GM18505 (cell line): ENCODE results near the gene SMIM21.

Experiments used
- ATAC-seq: cut with Tn5 transposase; IDR thresholded peaks from one replicate; pipeline ENCODE4 v1.9.1; 2021; ENCODE audit not compliant: unreplicated experiment
- POLR2A ChIP-seq: IDR thresholded peaks from 4 replicates; pipeline ENCODE4 v1.6.1; 2011; ENCODE audit warnings: borderline replicate concordance; ENCODE audit not compliant: insufficient read depth, insufficient read length; ENCODE audit errors: extremely low read depth

The SMIM21 gene

GRCh38 chr18:75408554-75409506 lies 18.7 kb downstream of the SMIM21 start:
- TF ChIP-seq POLR2A = no peak
- no peak for ATAC-seq

GRCh38 chr18:75407468-75408437 lies 19.8 kb downstream of the SMIM21 start:
- TF ChIP-seq POLR2A = no peak
- no peak for ATAC-seq

- no peak for ATAC-seq
Observed at GRCh38 chr18:75406491-75407445, 20.7 kb downstream of the SMIM21 start.

GRCh38 chr18:75405351-75405750 lies 22.2 kb downstream of the SMIM21 start:
- TF ChIP-seq POLR2A = no peak
- ATAC-seq = no peak

More at GRCh38 chr18:75406491-75407445, 20.7 kb downstream of the SMIM21 start:
- TF ChIP-seq POLR2A = no peak

- no peak for TF ChIP-seq POLR2A
Observed at GRCh38 chr18:75400366-75400765, 27.1 kb downstream of the SMIM21 start.

GRCh38 chr18:75395137-75395536 lies 32.4 kb downstream of the SMIM21 start:
- no peak for ATAC-seq
- no peak for TF ChIP-seq POLR2A

More at GRCh38 chr18:75400366-75400765, 27.1 kb downstream of the SMIM21 start:
- ATAC-seq = no peak

GRCh38 chr18:75393721-75394120 lies 33.8 kb downstream of the SMIM21 start:
- no peak for TF ChIP-seq POLR2A
- no peak for ATAC-seq

- TF ChIP-seq POLR2A = no peak
Observed at GRCh38 chr18:75392226-75392578, 35.3 kb downstream of the SMIM21 start.

GRCh38 chr18:75391279-75392225 lies 36.0 kb downstream of the SMIM21 start:
- no peak for TF ChIP-seq POLR2A
- no peak for ATAC-seq

More at GRCh38 chr18:75392226-75392578, 35.3 kb downstream of the SMIM21 start:
- no peak for ATAC-seq

- ATAC-seq = no peak
Observed at GRCh38 chr18:75390854-75391253, 36.6 kb downstream of the SMIM21 start.

GRCh38 chr18:75384144-75384543 lies 43.4 kb downstream of the SMIM21 start:
- TF ChIP-seq POLR2A = no peak
- no peak for ATAC-seq

More at GRCh38 chr18:75390854-75391253, 36.6 kb downstream of the SMIM21 start:
- no peak for TF ChIP-seq POLR2A
